Mesendoderm (in vitro differentiated cells): ENCODE data around the gene NR2F1-AS1.

Experiments used
- DNase-seq: peaks from one replicate; pipeline ENCODE4 v3.0.0; 2013
- H2AK5ac ChIP-seq: 2 replicates; pipeline ENCODE4 v1.6.1; 2013; ENCODE audit warnings: low read length, inconsistent platforms
- H2BK120ac ChIP-seq: 2 replicates; pipeline ENCODE4 v1.6.1; 2013; ENCODE audit warnings: low read depth, mild to moderate bottlenecking, low read length, moderate library complexity, mixed read lengths
- H2BK15ac ChIP-seq: replicated peaks from 2 replicates; pipeline ENCODE4 v1.6.1; 2013; ENCODE audit warnings: low read depth, mild to moderate bottlenecking, moderate library complexity
- H2BK5ac ChIP-seq: 2 replicates; pipeline ENCODE4 v1.6.1; 2013; ENCODE audit warnings: low read length, inconsistent platforms
- H3K18ac ChIP-seq: 2 replicates; pipeline ENCODE4 v1.6.1; 2013; ENCODE audit warnings: mild to moderate bottlenecking, low read length, mixed read lengths
- H3K23ac ChIP-seq: one replicate; pipeline ENCODE4 v1.6.1; 2013; ENCODE audit warnings: low read length
- H3K27ac ChIP-seq: 2 replicates; pipeline ENCODE4 v1.5.1; 2013; ENCODE audit warnings: low read depth, mild to moderate bottlenecking, inconsistent platforms, low read length, moderate library complexity
- H3K27me3 ChIP-seq: 2 replicates; pipeline ENCODE4 v1.6.1; 2013; ENCODE audit warnings: low read length, control low read depth, mild to moderate bottlenecking, inconsistent platforms; ENCODE audit not compliant: insufficient read depth, poor library complexity
- H3K36me3 ChIP-seq: 2 replicates; pipeline ENCODE4 v1.6.1; 2013; ENCODE audit warnings: low read length, inconsistent platforms; ENCODE audit not compliant: control insufficient read depth, insufficient read depth
- H3K4ac ChIP-seq: one replicate; pipeline ENCODE4 v1.6.1; 2013; ENCODE audit warnings: low read depth, mild to moderate bottlenecking, low read length, moderate library complexity
- H3K4me1 ChIP-seq: 2 replicates; pipeline ENCODE4 v1.6.1; 2013; ENCODE audit warnings: low read depth, low read length, inconsistent platforms; ENCODE audit not compliant: control insufficient read depth
- H3K4me2 ChIP-seq: 2 replicates; pipeline ENCODE4 v1.6.1; 2013; ENCODE audit warnings: low read length
- H3K4me3 ChIP-seq: 2 replicates; pipeline ENCODE4 v1.5.1; 2013; ENCODE audit warnings: mild to moderate bottlenecking, low read length
- H3K56ac ChIP-seq: one replicate; pipeline ENCODE4 v1.6.1; 2013; ENCODE audit warnings: low read length
- H3K79me1 ChIP-seq: 2 replicates; pipeline ENCODE4 v1.6.1; 2013; ENCODE audit warnings: low read length, inconsistent platforms
- H3K79me2 ChIP-seq: 2 replicates; pipeline ENCODE4 v1.6.1; 2013; ENCODE audit warnings: mild to moderate bottlenecking, low read length; ENCODE audit not compliant: control insufficient read depth, insufficient read depth
- H3K9ac ChIP-seq: 2 replicates; pipeline ENCODE4 v1.6.1; 2013; ENCODE audit warnings: low read length, inconsistent platforms
- H4K5ac ChIP-seq: one replicate; pipeline ENCODE4 v1.6.1; 2013; ENCODE audit warnings: low read length
- H4K8ac ChIP-seq: one replicate; pipeline ENCODE4 v1.6.1; 2013; ENCODE audit warnings: low read depth, mild to moderate bottlenecking, control low read depth, low read length, moderate library complexity
- WGBS: extraction: QIAGEN DNeasy Blood & Tissue Kit; methylation state at CpG from one replicate; pipeline ENCODE4 v1.1.7; 2013; ENCODE audit warnings: low lambda C conversion rate, missing lambda C conversion rate; ENCODE audit not compliant: insufficient coverage; ENCODE audit errors: extremely low coverage; 5-methylcytosine and 5-hydroxymethylcytosine counted together

The NR2F1-AS1 gene

DNA sequence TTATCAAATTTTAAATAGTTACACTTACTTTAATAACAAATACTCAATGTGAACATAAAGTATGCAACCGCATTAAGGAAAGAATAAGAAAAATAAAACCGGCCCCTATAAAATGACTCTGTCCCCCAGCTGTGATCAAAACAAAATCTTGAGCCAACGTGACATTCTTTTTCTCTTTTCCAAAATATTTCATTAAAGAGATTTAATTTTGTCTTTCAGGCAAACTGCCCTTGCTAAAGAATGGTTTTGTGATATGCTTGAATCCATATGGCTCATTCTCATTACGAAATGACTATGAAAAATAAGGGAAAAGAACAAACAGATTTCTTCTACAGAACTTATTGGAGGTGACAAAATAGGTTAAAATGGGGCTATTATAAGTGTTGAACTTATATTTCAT lies 197.0 kb downstream of the NR2F1-AS1 start:
- no CpG with 5 or more reads among the region's 4 CpGs for WGBS
- Histone ChIP-seq H2BK5ac (no peak overlapping the region), H3K27ac (no peak overlapping the region), H3K23ac (no peak overlapping the region), H3K36me3 (no peaks in the 10 kb centered on the region), H3K79me1 (no peaks in the 10 kb centered on the region), H2BK15ac (no peak overlapping the region), H3K18ac (no peak overlapping the region), H2AK5ac (no peak overlapping the region), H3K9ac (no peak overlapping the region), H3K27me3 (no peaks in the 10 kb centered on the region), H4K5ac (no peak overlapping the region), H3K4me2 (no peak overlapping the region), H3K4me1 (peaks cover 3% of the 10 kb centered on the region), H4K8ac (no peak overlapping the region), H3K79me2 (no peaks in the 10 kb centered on the region), H3K56ac (no peak overlapping the region), H3K4me3 (no peak overlapping the region), H2BK120ac (no peak overlapping the region), H3K4ac (no peak overlapping the region)
- no peak for DNase-seq

DNA sequence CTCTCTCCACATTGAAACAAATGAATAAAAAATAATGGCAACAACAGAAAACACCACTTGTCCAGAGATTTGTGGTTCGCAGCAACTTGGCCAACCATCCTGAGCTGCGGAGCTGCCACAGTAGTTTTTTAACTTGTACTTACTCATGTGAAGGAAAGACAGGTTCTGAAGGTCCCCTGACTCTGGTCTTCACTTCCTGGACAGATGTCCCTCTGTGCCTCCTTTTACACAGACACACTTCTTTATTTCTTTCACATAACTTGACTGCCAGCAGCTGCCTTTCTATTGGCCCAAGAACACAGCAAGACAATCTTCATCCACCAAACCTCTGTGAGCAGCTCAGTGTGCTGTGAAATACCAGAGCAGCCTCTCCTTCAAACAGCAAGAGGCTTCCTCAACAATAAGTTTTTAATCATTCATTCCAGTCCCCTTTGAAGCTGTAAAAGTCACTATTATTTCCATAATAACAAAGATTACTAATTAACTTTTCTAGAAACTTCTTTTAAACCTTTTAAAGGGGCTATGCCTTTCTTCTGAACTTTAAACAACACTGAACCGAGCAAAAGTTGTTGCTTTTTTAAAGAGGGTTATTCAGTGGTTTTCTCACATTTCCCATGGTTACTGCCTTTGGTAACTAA lies 198.7 kb downstream of the NR2F1-AS1 start:
- no CpG with 5 or more reads among the region's 3 CpGs for WGBS
- no peak overlapping the region for H3K56ac ChIP-seq
- no peak overlapping the region for H4K5ac ChIP-seq
- no peak overlapping the region for H2BK120ac ChIP-seq
- H2BK15ac ChIP-seq, result no peak overlapping the region
- no peaks in the 10 kb centered on the region for H3K79me1 ChIP-seq
- H2BK5ac ChIP-seq, result no peak overlapping the region
- H3K18ac ChIP-seq, result peak overlapping the region; percentile 68
- H3K79me2 ChIP-seq, result no peaks in the 10 kb centered on the region
- H3K23ac ChIP-seq, result no peak overlapping the region
- no peak for DNase-seq
- no peak overlapping the region for H3K4ac ChIP-seq
- H3K36me3 ChIP-seq, result no peaks in the 10 kb centered on the region
- no peak overlapping the region for H2AK5ac ChIP-seq
- H3K27ac ChIP-seq, result no peak overlapping the region
- no peak overlapping the region for H3K4me3 ChIP-seq
- no peak overlapping the region for H4K8ac ChIP-seq
- peaks cover 3% of the 10 kb centered on the region for H3K4me1 ChIP-seq
- no peak overlapping the region for H3K9ac ChIP-seq
- no peaks in the 10 kb centered on the region for H3K27me3 ChIP-seq
- H3K4me2 ChIP-seq, result no peak overlapping the region

DNA sequence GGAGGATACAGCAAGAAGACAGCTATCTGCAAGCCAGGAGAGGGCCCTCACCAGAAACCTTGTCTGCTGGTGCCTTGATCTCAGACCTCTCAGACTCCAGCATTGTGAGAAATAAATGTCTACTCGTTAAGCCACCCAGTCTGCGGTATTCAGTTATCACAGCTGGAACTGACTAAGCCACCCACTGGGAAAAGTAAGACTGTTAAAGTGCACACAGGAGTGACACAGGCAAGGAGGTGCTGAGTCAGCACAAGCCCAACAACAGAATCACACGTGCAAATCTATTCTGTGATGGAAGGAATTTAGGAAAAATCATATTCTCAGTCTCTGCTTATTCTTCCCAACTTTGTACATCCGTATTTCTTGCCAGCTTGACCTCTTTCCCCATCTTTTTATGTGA lies 200.0 kb downstream of the NR2F1-AS1 start:
- no peak overlapping the region for H2BK5ac ChIP-seq
- H3K36me3 ChIP-seq, result no peaks in the 10 kb centered on the region
- no peak overlapping the region for H2BK15ac ChIP-seq
- no peak overlapping the region for H3K23ac ChIP-seq
- no peak overlapping the region for H3K56ac ChIP-seq
- no peak overlapping the region for H2BK120ac ChIP-seq
- no peak overlapping the region for H3K4ac ChIP-seq
- H3K4me1 ChIP-seq, result no peaks in the 10 kb centered on the region
- no peak overlapping the region for H4K5ac ChIP-seq
- H4K8ac ChIP-seq, result no peak overlapping the region
- H3K4me3 ChIP-seq, result no peak overlapping the region
- no peak overlapping the region for H3K27ac ChIP-seq
- H3K18ac ChIP-seq, result no peak overlapping the region
- DNase-seq, result no peak
- no peaks in the 10 kb centered on the region for H3K79me1 ChIP-seq
- H3K27me3 ChIP-seq, result no peaks in the 10 kb centered on the region
- H3K79me2 ChIP-seq, result no peaks in the 10 kb centered on the region
- no CpG with 5 or more reads among the region's 4 CpGs for whole genome bisulfite sequencing
- no peak overlapping the region for H3K9ac ChIP-seq
- H2AK5ac ChIP-seq, result no peak overlapping the region
- H3K4me2 ChIP-seq, result no peak overlapping the region

DNA sequence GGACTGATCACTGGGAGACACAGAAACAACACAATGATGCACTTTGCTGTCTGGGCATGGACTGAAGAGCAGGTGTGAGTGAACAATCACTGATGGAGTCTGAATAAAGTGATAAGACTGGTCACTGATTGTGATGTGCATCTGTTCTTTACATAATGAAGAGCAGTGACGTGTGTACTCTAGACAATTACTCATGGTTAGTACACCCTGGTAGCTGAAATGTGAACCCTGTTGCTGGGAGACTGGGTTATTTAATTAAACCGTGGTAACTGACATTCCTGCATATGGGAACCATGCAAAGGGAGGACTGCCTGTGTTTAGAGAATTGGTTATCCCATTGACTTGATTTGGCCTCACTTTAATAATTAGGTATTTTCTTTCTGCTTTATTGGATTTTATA lies 202.9 kb downstream of the NR2F1-AS1 start:
- no peak overlapping the region for H3K56ac ChIP-seq
- H2AK5ac ChIP-seq, result no peak overlapping the region
- H3K4me3 ChIP-seq, result no peak overlapping the region
- H3K18ac ChIP-seq, result no peak overlapping the region
- no peak overlapping the region for H4K8ac ChIP-seq
- no peak overlapping the region for H2BK120ac ChIP-seq
- no peaks in the 10 kb centered on the region for H3K4me1 ChIP-seq
- no peak overlapping the region for H3K4me2 ChIP-seq
- H3K23ac ChIP-seq, result no peak overlapping the region
- WGBS, result no CpG with 5 or more reads among the region's 2 CpGs
- H3K79me1 ChIP-seq, result no peaks in the 10 kb centered on the region
- H3K9ac ChIP-seq, result no peak overlapping the region
- H2BK5ac ChIP-seq, result no peak overlapping the region
- no peaks in the 10 kb centered on the region for H3K36me3 ChIP-seq
- no peak overlapping the region for H3K27ac ChIP-seq
- no peak overlapping the region for H2BK15ac ChIP-seq
- H3K4ac ChIP-seq, result no peak overlapping the region
- DNase-seq, result no peak
- H4K5ac ChIP-seq, result no peak overlapping the region
- no peaks in the 10 kb centered on the region for H3K27me3 ChIP-seq
- no peaks in the 10 kb centered on the region for H3K79me2 ChIP-seq

DNA sequence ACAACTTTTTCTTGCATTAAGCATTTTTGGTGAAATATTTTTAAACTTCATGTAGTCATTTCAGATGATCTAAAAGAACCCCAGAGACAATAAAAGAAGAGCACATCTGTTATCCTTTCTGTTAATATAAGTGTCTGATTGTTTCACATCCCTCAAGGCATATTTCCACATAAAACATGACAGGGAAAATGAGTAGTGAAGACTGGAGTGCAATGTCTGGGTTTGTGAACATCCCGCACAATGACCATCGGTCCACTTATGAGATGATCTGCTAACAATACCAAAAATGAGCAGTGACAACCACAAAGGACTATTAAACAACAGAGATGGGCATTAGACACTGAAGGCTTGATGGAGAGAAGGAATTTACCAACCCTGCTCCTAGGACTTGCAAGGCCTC lies 209.1 kb downstream of the NR2F1-AS1 start:
- Histone ChIP-seq H2BK120ac (no peak overlapping the region), H3K4me2 (no peak overlapping the region), H2AK5ac (no peak overlapping the region), H3K79me1 (no peaks in the 10 kb centered on the region), H3K27ac (no peak overlapping the region), H3K36me3 (no peaks in the 10 kb centered on the region), H3K9ac (no peak overlapping the region), H3K27me3 (no peaks in the 10 kb centered on the region), H2BK5ac (no peak overlapping the region), H3K4me3 (no peak overlapping the region), H3K18ac (no peak overlapping the region), H3K4me1 (no peaks in the 10 kb centered on the region), H4K8ac (no peak overlapping the region), H3K56ac (no peak overlapping the region), H4K5ac (no peak overlapping the region), H3K23ac (no peak overlapping the region), H3K79me2 (no peaks in the 10 kb centered on the region), H3K4ac (no peak overlapping the region), H2BK15ac (no peak overlapping the region)
- WGBS, result no CpG with 5 or more reads among the region's 2 CpGs
- no peak for DNase-seq

DNA sequence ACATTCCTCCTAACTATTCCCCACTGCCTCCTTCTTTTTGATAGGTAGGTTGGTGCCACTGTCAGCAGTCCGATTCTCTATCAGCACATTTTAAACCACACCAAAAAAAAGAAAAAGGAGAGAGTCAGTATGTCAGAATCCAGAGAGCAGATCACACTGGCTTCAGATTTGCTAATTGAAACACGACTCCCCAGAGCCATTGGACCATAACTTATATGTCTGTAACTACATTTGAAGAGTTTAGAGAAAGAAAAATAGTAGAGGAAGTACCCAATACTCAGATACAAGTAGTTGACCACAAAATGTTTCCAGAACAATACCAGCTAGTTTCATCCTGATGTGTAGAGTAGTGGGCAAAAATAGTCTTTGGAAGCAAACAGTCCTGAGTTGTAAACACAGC lies 216.6 kb downstream of the NR2F1-AS1 start:
- Histone ChIP-seq H3K23ac (no peak overlapping the region), H3K79me2 (no peaks in the 10 kb centered on the region), H3K36me3 (no peaks in the 10 kb centered on the region), H3K4me3 (no peak overlapping the region), H3K56ac (no peak overlapping the region), H3K9ac (no peak overlapping the region), H3K18ac (no peak overlapping the region), H2BK120ac (no peak overlapping the region), H4K5ac (no peak overlapping the region), H2BK15ac (no peak overlapping the region), H4K8ac (no peak overlapping the region), H3K27me3 (no peaks in the 10 kb centered on the region), H2AK5ac (no peak overlapping the region), H3K4me2 (no peak overlapping the region), H3K4me1 (no peaks in the 10 kb centered on the region), H3K4ac (no peak overlapping the region), H2BK5ac (no peak overlapping the region), H3K27ac (no peak overlapping the region), H3K79me1 (no peaks in the 10 kb centered on the region)
- no peak for DNase-seq
- WGBS, result no CpG with 5 or more reads among the region's 2 CpGs
